NCI-H82 treated with DMSO at 0.1 percent for 48 hours (cell line): ENCODE results near the gene PAM16.
"Not testable (repeated sequence)": the region's sequence is repeated elsewhere in the genome, so short reads cannot be mapped to it uniquely, and the experiment has no call there.

ENCODE experiments used
- DNase-seq: peaks from one replicate; lab custom pipeline; 2025; ENCODE audit not compliant: unreplicated experiment; lab: John Stamatoyannopoulos, UW

Gene PAM16

DNA sequence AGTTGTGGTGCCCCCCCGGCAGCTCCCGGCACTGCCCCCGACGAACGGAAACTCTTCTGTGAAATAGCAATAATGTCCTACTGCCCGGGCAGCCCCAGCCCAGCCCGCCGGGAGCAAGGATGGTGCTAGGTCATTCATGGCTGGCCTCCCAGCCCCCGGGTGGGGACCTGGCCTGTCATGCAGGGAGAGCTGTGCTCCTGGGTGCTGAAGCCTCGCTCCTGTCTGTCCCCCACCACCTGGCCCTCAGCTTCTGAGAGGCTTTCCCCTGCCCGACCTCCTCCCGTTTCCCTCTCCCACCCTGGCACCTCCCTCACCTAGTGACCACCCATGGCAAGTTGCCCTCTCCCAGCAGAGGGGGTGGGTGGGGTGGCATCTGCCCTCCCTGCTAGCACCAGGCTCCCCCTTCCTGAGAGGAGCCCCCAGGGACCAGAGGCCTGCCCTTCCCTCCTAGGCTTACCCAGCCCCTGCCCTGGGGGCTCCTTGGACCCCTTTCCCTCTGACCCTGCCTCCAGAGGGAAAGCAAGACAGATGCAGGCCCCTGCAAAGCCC lies 13.5 kb downstream of the PAM16 start:
- DNase-seq = no peak

DNA sequence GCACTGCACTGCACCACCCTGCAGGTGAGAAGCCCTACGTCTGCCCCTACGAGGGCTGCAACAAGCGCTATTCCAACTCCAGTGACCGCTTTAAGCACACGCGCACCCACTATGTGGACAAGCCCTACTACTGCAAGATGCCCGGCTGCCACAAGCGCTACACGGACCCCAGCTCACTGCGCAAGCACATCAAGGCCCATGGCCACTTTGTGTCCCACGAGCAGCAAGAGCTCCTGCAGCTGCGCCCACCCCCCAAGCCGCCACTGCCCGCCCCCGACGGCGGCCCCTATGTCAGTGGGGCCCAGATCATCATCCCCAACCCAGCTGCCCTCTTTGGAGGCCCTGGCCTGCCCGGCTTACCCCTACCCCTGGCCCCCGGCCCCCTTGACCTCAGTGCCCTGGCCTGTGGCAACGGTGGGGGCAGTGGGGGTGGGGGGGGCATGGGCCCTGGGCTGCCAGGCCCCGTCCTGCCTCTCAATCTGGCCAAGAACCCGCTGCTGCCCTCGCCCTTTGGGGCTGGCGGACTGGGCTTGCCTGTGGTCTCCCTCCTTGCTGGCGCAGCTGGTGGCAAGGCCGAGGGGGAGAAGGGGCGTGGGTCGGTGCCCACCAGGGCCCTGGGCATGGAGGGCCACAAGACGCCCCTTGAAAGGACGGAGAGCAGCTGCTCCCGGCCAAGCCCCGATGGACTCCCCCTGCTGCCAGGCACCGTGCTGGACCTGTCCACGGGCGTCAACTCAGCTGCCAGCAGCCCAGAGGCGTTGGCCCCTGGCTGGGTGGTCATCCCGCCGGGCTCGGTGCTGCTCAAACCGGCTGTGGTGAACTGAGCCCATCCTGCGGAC lies 14.2 kb downstream of the PAM16 start:
- no peak for DNase-seq

DNA sequence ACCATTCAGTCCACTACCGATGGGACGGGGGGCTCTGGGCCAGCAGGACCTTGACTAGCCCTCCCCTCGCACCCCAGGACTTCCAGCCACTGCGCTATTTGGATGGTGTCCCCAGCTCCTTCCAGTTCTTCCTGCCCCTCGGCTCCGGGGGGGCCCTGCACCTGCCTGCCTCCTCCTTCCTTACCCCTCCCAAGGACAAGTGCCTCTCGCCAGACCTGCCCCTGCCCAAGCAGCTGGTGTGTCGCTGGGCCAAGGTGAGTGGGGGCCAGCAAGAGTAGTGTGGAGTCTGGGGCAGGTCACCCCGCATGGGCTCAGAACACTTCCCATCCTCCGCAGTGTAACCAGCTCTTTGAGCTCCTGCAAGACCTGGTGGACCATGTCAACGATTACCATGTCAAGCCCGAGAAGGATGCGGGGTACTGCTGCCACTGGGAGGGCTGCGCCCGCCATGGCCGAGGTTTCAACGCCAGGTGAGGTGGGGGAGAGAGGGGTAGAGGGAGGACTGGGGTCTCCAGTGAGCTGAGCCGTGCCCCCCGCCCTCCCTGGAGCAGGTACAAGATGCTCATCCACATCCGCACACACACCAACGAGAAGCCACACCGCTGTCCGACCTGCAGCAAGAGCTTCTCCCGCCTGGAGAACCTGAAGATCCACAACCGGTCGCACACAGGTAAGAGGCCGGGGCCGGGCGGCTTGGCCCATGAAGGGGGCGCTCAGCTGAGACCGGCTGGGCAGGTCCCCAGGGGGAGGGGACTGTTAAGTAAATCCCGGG lies 16.2 kb downstream of the PAM16 start:
- no peak for DNase-seq

DNA sequence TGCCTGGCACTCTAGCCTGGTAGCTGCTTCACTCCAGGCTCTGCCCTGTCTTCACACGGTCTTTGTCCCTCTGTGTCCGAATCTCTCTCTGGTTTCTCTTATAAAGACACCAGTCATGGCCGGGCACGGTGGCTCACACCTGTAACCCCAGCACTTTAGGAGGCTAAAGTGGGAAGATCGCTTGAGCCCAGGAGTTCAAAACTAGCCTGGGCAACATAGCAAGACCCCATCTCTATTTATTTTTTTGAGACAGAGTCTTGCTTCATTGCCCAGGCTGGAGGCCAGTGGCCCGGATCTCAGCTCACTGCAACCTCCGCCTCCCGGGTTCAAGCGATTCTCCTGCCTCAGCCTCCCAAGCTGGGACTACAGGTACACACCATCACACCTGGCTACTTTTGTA lies 17.4 kb downstream of the PAM16 start:
- not testable (repeated sequence) for DNase-seq

DNA sequence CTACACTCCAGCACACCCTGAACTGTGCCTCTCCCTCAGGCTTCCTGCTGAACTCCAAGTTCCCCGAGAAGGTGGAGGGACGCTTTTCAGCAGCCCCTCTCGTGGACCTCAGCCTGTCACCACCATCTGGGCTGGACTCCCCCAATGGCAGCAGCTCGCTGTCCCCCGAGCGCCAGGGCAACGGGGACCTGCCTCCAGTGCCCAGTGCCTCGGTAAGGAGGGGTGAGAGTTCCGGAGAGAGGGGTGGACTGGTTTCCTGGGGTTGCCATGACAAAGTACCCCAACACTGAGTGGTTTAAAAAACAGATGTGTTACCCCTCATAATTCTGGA lies 17.8 kb downstream of the PAM16 start:
- DNase-seq = no peak

DNA sequence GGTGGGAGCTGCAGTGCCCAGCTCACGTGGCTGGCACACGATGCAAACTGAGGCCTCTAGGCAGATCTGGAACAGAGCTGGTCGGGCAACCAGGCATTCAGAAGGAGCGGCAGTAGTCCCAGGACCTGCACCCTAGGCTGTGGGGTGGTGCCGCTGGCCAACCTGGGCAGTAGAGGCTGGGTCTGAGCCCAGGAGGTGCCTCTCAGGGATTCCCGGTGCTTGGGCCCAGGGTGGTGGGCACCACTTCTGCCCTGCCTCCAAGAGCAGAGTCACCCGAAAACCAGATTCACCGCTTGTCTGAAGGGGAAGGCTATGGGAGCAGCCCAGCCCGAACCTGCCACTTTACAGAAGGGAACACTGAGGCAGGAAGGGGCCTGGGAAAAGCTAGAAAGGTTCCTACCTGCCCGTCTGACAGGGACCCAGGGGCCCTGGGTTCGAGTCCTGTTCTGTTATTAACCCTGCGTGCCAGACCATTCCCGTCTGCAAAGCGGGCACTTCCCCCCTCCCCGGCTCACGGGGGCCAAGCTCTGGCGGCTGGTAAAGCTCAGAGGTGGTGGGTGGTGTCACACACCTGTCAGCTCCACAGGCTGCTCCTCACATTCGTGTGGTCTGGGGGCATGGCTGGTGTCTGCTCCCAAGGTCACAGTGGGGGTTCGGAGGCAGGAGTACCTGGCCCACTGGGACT lies 18.4 kb downstream of the PAM16 start:
- DNase-seq = no peak

DNA sequence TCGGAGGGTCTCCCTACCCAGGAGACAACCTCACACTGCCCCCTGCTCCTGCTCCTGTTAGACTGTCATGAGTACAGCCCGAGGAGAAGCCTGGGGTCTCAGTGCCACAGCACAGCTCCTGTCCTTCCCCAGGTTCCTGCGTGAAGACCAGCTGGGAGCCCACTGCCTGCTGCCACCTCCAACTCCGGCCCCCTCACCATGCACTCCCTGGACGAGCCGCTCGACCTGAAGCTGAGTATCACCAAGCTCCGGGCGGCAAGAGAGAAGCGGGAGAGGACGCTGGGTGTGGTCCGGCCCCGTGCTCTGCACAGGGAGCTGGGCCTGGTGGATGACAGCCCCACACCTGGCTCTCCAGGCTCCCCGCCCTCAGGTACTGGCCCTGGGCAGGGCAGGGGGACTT lies 19.0 kb downstream of the PAM16 start:
- no peak for DNase-seq

DNA sequence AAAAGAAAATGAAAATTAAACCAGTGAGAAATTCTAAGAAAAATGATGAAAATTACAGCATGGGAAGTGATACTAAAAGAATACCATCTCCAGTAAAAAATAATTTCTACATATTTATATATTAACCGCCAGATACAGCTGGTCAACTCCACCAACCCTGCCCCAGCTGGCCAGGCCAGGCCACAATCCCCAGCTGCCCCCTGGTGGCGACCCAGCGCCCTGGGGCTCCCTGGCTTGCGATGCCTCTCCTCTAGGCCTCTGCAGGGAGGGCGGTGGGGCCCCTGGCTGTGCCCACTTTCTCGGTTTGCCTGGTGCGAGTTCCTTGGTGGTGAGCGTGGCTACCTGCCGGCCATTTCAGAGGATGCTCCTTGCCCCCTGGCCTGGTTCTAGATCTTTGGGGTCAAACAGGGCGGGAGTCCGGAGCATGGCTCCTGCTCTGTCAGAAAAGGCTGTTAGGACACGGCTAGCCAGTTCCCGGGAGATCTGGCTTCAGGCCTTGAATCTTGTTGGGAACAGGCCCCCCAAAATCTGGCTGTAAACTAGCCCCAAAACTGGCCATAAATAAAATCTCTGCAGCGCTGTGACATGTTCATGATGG lies 20.7 kb downstream of the PAM16 start:
- DNase-seq = no peak

DNA sequence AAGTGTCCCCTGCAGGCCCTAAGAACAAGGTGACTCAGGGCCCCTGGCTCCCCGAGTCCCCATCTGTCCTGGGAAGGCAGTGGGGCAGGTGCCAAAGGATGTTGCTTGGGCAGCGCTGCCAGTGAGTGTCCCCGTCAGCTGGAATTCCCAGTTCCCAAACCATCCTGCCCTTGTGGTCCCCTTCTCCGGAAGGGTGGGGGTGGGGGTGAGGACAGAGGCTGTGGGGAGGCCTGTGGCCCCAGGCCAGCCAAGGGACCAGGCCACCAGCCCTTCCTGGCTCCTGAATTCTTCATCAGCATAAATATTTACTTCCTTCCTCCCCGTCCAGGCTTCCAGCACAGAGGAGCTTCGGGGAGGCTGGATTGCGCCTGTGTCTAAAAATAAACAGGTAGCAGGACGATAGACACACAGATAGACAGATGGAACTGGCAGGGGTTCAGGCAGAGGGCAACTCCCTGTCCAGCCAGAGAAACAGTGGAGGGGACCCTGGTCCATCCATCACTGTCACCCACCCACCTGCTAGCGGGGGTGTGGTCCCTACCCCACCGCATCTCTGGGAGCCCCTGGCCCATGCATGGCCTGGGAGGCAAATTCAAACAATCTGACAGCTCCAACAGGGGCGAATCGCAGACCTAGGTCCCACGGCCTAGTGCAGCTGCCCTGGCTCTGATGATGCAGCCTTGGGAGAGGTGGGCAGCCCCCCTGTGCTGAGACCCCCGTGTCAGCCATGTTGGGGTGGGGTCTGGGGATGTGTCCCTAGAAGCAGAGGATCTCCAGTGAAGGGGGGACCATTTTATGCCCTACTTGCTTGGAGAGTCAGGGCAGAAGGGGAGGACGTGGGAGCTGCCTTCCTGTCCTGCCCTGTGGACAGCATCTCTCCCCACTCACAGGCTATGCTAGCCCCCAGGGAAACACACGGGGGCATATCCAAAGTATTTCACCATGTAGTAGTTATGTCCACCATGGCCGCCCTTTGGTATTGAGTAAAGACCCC lies 22.0 kb downstream of the PAM16 start:
- no peak for DNase-seq

DNA sequence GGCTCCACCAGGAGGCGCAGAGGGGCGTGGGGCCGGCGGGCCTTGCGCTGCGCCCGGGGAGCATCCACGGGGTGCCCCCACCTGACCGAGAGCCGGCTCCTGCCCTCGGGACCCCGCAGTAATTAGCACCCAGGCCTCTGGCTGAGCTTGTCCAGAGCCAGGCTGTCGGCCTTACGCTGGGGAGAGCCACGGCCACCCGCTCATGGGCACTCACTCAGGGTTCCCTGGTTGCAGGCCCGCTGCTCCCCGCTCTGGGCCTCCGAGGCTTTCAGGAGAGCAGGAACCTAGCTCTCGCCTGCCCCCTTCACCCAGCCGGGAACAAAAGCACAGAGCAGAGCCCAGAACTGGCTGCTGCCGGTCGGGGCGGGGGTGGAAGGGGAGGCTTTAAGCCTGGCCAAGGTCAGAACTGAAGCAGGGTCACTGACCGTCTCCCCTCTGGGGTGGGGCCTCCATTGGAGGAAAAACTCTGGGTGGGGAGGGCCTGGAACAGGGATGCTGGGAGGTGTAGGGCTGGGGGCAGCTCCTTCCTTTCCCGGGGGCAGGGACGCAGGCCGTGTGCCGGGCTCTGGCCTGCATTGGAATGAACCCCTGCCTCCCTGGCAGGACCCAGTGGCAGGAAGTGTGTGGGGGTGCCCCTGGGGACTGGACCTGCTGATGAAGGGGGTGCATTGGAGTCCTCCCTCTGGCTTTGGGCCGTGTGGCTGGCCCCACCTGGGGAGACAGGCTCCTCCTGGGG lies 22.9 kb downstream of the PAM16 start:
- no peak for DNase-seq

DNA sequence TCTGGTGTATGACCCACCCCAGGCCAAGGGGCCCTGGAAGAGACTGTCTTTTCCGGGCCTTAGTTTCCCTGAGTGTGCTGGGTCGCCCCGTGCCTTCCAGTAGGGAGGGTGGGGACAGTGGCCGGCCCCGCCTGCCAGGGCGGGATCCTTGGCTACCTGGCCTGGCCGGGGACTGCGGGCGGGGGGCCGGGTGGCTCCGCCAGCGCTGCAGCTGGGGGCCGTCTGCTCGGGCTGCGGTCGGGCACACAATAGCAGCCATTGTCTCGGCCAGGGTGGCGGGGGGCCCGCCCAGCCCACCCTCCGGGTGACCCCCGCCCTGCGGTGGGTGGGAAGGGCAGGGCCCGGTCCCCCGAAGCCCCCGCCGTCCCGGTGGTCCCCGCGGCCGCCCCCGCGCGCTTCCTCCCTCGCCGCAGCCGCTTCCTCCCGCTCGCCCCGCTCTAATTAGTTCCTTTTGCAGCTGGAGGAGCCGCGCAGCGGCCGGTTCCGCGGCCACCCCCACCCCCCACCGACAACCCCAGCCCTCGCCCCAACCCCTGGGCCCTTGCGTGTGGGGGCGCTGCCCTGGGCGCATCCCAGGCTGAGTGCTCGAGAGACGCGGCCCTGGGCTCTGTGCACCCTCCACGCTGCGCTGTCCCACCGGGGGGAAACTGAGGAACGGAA lies 23.6 kb downstream of the PAM16 start:
- DNase-seq = no peak

DNA sequence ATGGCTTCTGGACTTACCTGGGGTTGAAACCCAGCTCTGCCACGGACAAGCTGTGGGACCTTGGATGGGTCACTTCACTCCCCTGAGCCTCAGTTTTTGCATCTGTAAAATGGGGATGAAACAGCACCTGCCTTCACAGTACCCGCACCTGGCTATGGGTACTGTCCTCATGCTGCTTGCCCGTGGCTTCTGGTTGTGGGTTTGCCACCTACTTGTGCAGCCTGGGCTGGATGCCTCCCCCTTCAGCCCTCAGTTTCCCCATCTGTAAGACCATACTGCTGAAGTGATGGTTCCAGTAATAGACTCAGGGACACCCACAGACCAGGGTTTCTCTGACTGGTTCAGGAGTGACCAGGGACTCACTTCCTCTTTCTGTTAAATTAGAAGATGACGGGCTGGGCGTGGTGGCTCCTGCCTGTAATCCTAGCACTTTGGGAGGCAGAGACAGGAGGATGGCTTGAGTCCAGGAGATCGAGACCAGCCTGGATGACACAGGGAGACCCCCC lies 25.8 kb downstream of the PAM16 start:
- DNase-seq = no peak

DNA sequence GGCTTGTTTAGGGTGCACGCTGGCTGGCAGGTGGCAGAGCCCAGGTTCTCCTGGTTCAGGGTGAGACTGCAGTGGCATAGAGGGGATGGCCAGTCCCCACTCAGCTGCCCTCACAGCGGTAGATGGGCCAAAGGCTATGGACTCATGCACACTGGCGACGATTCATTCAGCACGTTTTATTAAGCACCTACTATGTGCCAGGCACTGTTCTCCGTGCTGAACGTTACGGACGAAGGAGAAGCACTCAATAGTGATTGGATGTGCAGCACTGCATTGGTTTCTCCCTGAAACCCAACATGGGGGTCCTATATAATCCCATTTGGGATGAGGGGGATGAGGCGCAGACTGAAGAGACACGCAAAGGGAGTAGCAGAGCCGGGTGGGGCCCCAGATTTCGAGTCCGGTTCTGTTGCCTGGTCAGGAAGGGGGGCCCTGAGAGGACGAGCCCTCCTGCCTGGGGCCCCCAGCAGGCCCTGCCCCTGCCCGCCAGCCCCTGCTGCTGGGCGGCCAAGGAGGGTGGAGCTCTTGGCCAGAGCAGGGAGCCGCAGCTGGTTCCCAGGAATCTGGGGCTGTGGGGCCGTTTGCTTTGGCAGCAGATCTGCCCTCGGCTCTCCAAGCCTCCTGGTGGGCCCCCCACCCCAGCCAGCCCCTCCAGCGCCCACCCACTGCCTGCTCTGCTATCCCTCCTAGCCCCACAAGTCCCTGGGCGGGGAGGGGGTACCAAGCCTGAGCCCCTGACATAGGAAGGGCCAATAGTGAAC lies 26.4 kb downstream of the PAM16 start:
- no peak for DNase-seq

DNA sequence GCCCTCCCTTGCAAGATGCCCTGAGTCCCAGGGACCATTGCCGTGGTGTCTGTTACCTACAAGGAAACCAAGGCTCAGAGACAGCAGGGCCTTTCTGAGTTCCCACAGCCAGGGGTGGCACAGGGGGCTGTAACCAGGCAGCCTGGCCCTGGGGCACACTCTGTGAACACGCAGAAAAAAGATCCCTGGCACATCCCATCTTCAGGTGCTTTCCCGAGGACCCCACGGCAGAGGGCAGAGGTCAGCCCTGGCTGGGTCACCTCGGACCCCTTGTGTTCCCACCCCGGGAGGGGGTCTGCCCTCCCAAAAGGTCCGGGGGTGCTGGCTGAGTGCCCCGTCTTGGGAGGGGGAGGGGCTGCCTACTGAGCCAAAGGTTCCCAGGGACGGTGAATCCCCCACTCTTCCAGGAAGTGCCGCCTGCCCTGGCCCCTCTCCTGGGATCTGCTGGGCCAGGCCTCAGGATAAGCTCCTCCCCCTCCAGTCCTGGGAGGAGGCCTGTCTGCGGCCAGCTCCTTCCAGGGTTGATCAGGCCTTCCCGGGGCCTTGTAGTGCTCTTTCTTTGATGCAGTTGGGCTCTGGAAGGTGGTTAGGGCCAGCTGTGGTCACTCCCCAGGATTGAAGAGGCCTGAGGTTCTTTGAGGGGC lies 27.2 kb downstream of the PAM16 start:
- DNase-seq = no peak

DNA sequence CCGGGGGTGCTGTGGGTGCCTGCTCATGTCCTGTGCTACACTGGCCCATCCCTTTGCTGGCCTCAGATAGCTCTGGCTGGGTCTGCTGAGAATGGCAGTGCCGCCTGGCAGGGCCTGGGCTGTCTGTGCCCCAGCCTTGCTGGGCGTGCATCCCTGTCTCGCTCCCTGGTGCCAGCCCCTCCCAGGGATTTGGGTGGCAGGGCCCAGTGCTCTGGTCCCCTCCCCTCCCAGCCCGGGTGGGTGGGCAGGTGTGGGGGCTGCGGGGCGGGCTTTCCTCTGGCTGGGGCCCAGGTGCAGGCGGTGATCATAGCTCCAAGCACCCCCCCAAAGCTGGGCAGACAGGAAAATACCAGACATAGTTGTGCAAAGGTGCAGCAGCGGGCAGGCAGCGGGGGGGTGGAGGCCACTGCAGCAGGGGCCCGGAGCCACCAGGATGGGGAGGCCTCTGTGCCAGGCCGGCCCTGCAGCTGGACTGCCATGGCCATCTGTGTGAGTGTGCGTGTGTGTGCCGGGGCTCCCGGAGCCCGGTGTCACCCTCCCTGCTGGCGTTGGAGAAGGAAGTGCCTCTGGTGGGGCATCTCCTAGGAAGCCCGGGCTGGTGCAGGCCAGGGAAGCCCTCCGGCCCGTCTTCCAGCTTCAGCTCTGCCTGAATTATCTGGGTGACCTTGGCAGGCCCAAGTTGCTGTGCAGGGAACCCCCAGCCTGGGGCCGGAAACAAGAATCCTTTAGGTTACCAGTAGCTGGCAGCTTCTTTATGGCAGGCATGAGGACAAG lies 27.9 kb downstream of the PAM16 start:
- DNase-seq = no peak

DNA sequence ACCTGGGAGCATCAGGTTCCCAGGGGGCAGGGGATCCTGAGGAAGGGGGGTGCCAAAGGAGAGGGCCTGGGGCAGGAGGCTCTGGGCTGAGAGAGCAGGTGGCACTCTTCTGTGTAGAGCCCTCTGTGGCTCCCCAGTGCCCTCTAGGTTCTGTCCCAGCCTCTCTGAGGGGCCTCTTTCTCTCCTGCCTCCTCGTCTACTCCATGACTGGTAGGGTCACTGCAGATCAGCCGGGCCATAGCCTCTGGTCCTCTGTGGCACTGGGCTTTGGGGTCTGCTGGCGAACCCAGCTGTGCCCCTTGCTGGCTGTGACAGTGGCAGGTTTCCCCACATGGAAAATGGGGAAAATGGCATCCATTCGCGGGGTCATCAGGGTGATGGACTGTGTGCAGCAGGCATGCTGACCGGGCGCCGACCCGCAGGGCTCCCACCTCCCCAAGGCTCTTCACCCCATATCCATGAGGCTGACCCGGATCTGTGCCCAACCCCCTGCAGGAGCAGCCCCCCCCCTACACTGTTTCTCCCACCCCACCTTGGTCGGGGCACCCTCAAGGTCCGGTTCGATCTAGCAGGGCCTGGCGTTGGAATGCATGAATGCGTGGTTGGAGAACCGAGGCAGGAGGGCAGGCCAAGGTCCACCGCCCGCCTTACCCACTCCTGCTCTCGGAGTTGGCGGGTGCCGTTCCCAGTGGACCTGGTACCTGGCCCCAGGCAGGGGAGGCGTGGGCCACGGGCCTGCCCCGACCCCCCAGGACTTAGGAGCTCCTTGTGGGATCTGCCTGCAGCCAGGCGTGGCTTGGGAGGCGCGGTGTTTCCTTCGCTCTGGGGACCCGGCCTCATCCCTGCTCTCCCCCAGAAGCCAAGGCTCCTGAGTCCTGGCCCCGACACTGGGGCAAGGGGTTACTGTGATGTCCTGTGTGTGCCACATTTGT lies 28.7 kb downstream of the PAM16 start:
- DNase-seq = no peak
